H9 (cell line): ENCODE results near the gene PERM1. TPM values are rescaled to one million over a fixed set of nuclear protein-coding genes. Genes with fewer than 3 reads are reported as not detected.

ENCODE experiments used
- DNase-seq: peaks from one replicate; pipeline ENCODE4 v3.0.0-alpha.2; 2017
- H2AFZ ChIP-seq: one replicate; pipeline ENCODE4 v1.6.1; 2013; ENCODE audit warnings: mild to moderate bottlenecking, low read length, control low read depth, moderate library complexity
- H2AK5ac ChIP-seq: 2 replicates; pipeline ENCODE4 v1.6.1; 2013; ENCODE audit warnings: low read length, control low read depth, mixed read lengths; ENCODE audit not compliant: insufficient read length
- H2BK120ac ChIP-seq: one replicate; pipeline ENCODE4 v1.6.1; 2013; ENCODE audit warnings: low read depth, mild to moderate bottlenecking, low read length, control low read depth, inconsistent platforms; ENCODE audit not compliant: poor library complexity, severe bottlenecking
- H2BK12ac ChIP-seq: 2 replicates; pipeline ENCODE4 v1.6.1; 2013; ENCODE audit warnings: low read length, control low read depth, mixed read lengths, low read depth; ENCODE audit not compliant: insufficient read length
- H2BK15ac ChIP-seq: 2 replicates; pipeline ENCODE4 v1.6.1; 2013; ENCODE audit warnings: low read depth, low read length, control low read depth
- H2BK20ac ChIP-seq: one replicate; pipeline ENCODE4 v1.6.1; 2013; ENCODE audit warnings: low read depth, mild to moderate bottlenecking, low read length, control low read depth, inconsistent platforms; ENCODE audit not compliant: poor library complexity, severe bottlenecking
- H2BK5ac ChIP-seq: 2 replicates; pipeline ENCODE4 v1.6.1; 2013; ENCODE audit warnings: low read length, control low read depth, mixed read lengths; ENCODE audit not compliant: insufficient read length
- H3K14ac ChIP-seq: 2 replicates; pipeline ENCODE4 v1.6.1; 2013; ENCODE audit warnings: low read length, control low read depth; ENCODE audit not compliant: insufficient read depth
- H3K18ac ChIP-seq: 2 replicates; pipeline ENCODE4 v1.6.1; 2013; ENCODE audit warnings: low read depth, mild to moderate bottlenecking, mixed read lengths, low read length, control low read depth; ENCODE audit not compliant: insufficient read length
- H3K23ac ChIP-seq: 2 replicates; pipeline ENCODE4 v1.6.1; 2013; ENCODE audit warnings: low read length, control low read depth, mixed read lengths, low read depth; ENCODE audit not compliant: insufficient read length
- H3K23me2 ChIP-seq: 2 replicates; pipeline ENCODE4 v1.6.1; 2013; ENCODE audit warnings: low read depth, mild to moderate bottlenecking, mixed read lengths, low read length, control low read depth; ENCODE audit not compliant: insufficient read length, poor library complexity, severe bottlenecking
- H3K27ac ChIP-seq: 2 replicates; pipeline ENCODE4 v1.5.1; 2013; ENCODE audit warnings: low read length, control low read depth, mixed read lengths, low read depth; ENCODE audit not compliant: insufficient read length
- H3K27me3 ChIP-seq: 2 replicates; pipeline ENCODE4 v1.6.1; 2013; ENCODE audit warnings: low read length, control low read depth, inconsistent platforms; ENCODE audit not compliant: insufficient read depth
- H3K4ac ChIP-seq: 2 replicates; pipeline ENCODE4 v1.6.1; 2013; ENCODE audit warnings: low read depth, mild to moderate bottlenecking, control low read depth, inconsistent platforms, low read length, moderate library complexity
- H3K4me1 ChIP-seq: 2 replicates; pipeline ENCODE4 v1.6.1; 2013; ENCODE audit warnings: low read length, control low read depth, inconsistent platforms; ENCODE audit not compliant: insufficient read depth
- H3K4me2 ChIP-seq: 2 replicates; pipeline ENCODE4 v1.6.1; 2013; ENCODE audit warnings: low read length, control low read depth, mixed read lengths; ENCODE audit not compliant: insufficient read length, insufficient read depth
- H3K56ac ChIP-seq: 2 replicates; pipeline ENCODE4 v1.6.1; 2013; ENCODE audit warnings: low read depth, mild to moderate bottlenecking, mixed read lengths, low read length, control low read depth; ENCODE audit not compliant: insufficient read length
- H3K79me1 ChIP-seq: 2 replicates; pipeline ENCODE4 v1.6.1; 2013; ENCODE audit warnings: low read depth, mild to moderate bottlenecking, moderate library complexity, low read length, control low read depth, inconsistent platforms; ENCODE audit not compliant: insufficient read depth, poor library complexity, severe bottlenecking
- H3K79me2 ChIP-seq: 2 replicates; pipeline ENCODE4 v1.6.1; 2013; ENCODE audit warnings: low read length, control low read depth, inconsistent platforms; ENCODE audit not compliant: insufficient read depth
- H3K9ac ChIP-seq: 2 replicates; pipeline ENCODE4 v1.6.1; 2013; ENCODE audit warnings: low read length, control low read depth, mixed read lengths; ENCODE audit not compliant: insufficient read length; ENCODE audit errors: extremely low read depth
- H3K9me3 ChIP-seq: one replicate; pipeline ENCODE4 v1.6.1; 2013; ENCODE audit warnings: low read depth, low read length, inconsistent platforms; ENCODE audit not compliant: control insufficient read depth
- H3T11ph ChIP-seq: one replicate; pipeline ENCODE4 v1.6.1; 2013; ENCODE audit warnings: mild to moderate bottlenecking, low read length, control low read depth, inconsistent platforms
- H4K20me1 ChIP-seq: one replicate; pipeline ENCODE4 v1.6.1; 2013; ENCODE audit not compliant: control insufficient read depth, insufficient read length, insufficient read depth
- H4K5ac ChIP-seq: 2 replicates; pipeline ENCODE4 v1.6.1; 2013; ENCODE audit warnings: low read depth, mild to moderate bottlenecking, mixed read lengths, low read length, control low read depth; ENCODE audit not compliant: insufficient read length
- H4K8ac ChIP-seq: replicated peaks from 2 replicates; pipeline ENCODE4 v1.6.1; 2013; ENCODE audit warnings: low read length, control low read depth, mixed read lengths, low read depth; ENCODE audit not compliant: insufficient read length
- H4K91ac ChIP-seq: 2 replicates; pipeline ENCODE4 v1.6.1; 2013; ENCODE audit warnings: low read depth, mild to moderate bottlenecking, moderate library complexity, mixed read lengths, low read length, control low read depth; ENCODE audit not compliant: insufficient read length
- H3K27ac Mint-ChIP-seq, 3 experiments: 2 replicates in 2 of 3; 3 replicates in 1 of 3; pipeline ENCODE4 v1.8.0; 2020 to 2021; ENCODE audit warnings: mixed read lengths in 3 of 3, mild to moderate bottlenecking in 1 of 3, moderate library complexity in 1 of 3
- H3K27me3 Mint-ChIP-seq: 2 replicates; pipeline ENCODE4 v1.8.0; 2021; ENCODE audit warnings: low read depth, mild to moderate bottlenecking, moderate library complexity, mixed read lengths
- H3K36me3 Mint-ChIP-seq, 3 experiments: 2 replicates in 2 of 3; 3 replicates in 1 of 3; pipeline ENCODE4 v1.8.0; 2020 to 2021; ENCODE audit warnings: low read depth in 3 of 3, mixed read lengths in 3 of 3; ENCODE audit not compliant: insufficient read depth in 1 of 3
- H3K4me1 Mint-ChIP-seq, 2 experiments: 2 replicates each; pipeline ENCODE4 v1.8.0; 2020; ENCODE audit warnings: mixed read lengths in 2 of 2
- H3K4me3 Mint-ChIP-seq, 2 experiments: 2 replicates in 1 of 2; 3 replicates in 1 of 2; pipeline ENCODE4 v1.8.0; 2020 to 2021; ENCODE audit warnings: mild to moderate bottlenecking in 2 of 2, mixed read lengths in 2 of 2, moderate library complexity in 1 of 2
- H3K9me3 Mint-ChIP-seq, 2 experiments: 2 replicates in 1 of 2; 3 replicates in 1 of 2; pipeline ENCODE4 v1.8.0; 2020; ENCODE audit warnings: mild to moderate bottlenecking in 2 of 2, mixed read lengths in 2 of 2, moderate library complexity in 1 of 2
- CTCF ChIP-seq: fragments of 200-600 bp; sonication (generic); conservative IDR thresholded peaks from 3 replicates; pipeline ENCODE4 v1.8.0; 2021; ENCODE audit warnings: antibody characterized with exemption, mild to moderate bottlenecking
- WGBS: extraction: QIAGEN DNeasy Blood & Tissue Kit; methylation state at CpG from one replicate; pipeline ENCODE4 v1.1.7; 2013; ENCODE audit warnings: missing lambda C conversion rate, low lambda C conversion rate, mixed read lengths; ENCODE audit not compliant: insufficient read length; ENCODE audit errors: extremely low coverage; 5-methylcytosine and 5-hydroxymethylcytosine counted together
- total RNA-seq: library from RNA; stranded (reverse); gene quantifications from 2 replicates; pipeline ENCODE4 v1.2.1, GENCODE V29; 2021

Gene PERM1
- total RNA-seq, 1 experiment from 2014 or later: not detected

- H3K23me2 ChIP-seq: peaks cover 7% of the 10 kb centered on the region
- Mint-ChIP-seq H3K4me1 (peaks cover 18 to 35% of the 10 kb centered on the region in 2 experiments), H3K9me3 (no peaks in the 10 kb centered on the region; a peak in 1 of 5 replicates), H3K27ac (no peak overlapping the region), H3K27me3 (peaks cover 8% of the 10 kb centered on the region), H3K36me3 (peaks cover 3 to 15% (median 10%) of the 10 kb centered on the region in 3 experiments; a peak in 6 of 7 replicates), H3K4me3 (peak overlapping the region; percentile 63 to 77; a peak in 3 of 5 replicates)
- peaks cover 3% of the 10 kb centered on the region for H4K20me1 ChIP-seq
- H3K56ac ChIP-seq: no peak overlapping the region
- no peak overlapping the region for H4K91ac ChIP-seq
- WGBS: no CpG with 5 or more reads among the region's 59 CpGs
- H3K79me1 ChIP-seq: peaks cover 4% of the 10 kb centered on the region
- no peak overlapping the region for H2AK5ac ChIP-seq
- H2BK120ac ChIP-seq: no peak overlapping the region
- no peak overlapping the region for H3K23ac ChIP-seq
- H3K18ac ChIP-seq: peak overlapping the region; percentile 57
- H2BK20ac ChIP-seq: no peak overlapping the region
- H4K5ac ChIP-seq: no peak overlapping the region
- H3K27me3 ChIP-seq: no peaks in the 10 kb centered on the region
- H2AFZ ChIP-seq: no peak overlapping the region
- H2BK5ac ChIP-seq: no peak overlapping the region
- no peak overlapping the region for H2BK15ac ChIP-seq
- no peak overlapping the region for H3T11ph ChIP-seq
- H2BK12ac ChIP-seq: no peak overlapping the region
- H3K4ac ChIP-seq: no peak overlapping the region
- H3K79me2 ChIP-seq: peaks cover 2% of the 10 kb centered on the region; the same call in 1 of the 2 replicates
- H4K8ac ChIP-seq: no peak overlapping the region
- no peaks in the 10 kb centered on the region for H3K9me3 ChIP-seq
- no peak for TF ChIP-seq CTCF
- no peak for DNase-seq
- no peak overlapping the region for H3K14ac ChIP-seq
- peaks cover 4% of the 10 kb centered on the region; the same call in 1 of the 2 replicates for H3K4me1 ChIP-seq
- H3K9ac ChIP-seq: peak overlapping the region; percentile 43
- H3K4me2 ChIP-seq: peak overlapping the region; percentile 63
- H3K27ac ChIP-seq: no peak overlapping the region
These were observed 38.6 kb upstream of the PERM1 start for GRCh38 chr1:1020415-1021009.
